WTC11 (cell line): ENCODE data around the gene ZC2HC1C. TPM values are rescaled to one million over a fixed set of nuclear protein-coding genes. Genes with fewer than 3 reads are reported as not detected.

Experiments
- CBFB ChIP-seq: sonication (generic); formaldehyde crosslinking; IDR thresholded peaks from 2 replicates; pipeline ENCODE4 v1.8.1; 2022; ENCODE audit warnings: mild to moderate bottlenecking, low read depth, missing genetic modification reagents
- ELF4 ChIP-seq: sonication (generic); formaldehyde crosslinking; IDR thresholded peaks from 2 replicates; pipeline ENCODE4 v1.8.1; 2022; ENCODE audit warnings: low read depth, mild to moderate bottlenecking, moderate library complexity, missing genetic modification reagents
- ESRRA ChIP-seq: sonication (generic); formaldehyde crosslinking; IDR thresholded peaks from 2 replicates; pipeline ENCODE4 v1.8.1; 2022; ENCODE audit warnings: mild to moderate bottlenecking, missing genetic modification reagents, borderline replicate concordance
- GRHL2 ChIP-seq: fragments of 250-450 bp; sonication (Bioruptor Pico); IDR thresholded peaks from 2 replicates; pipeline ENCODE4 v1.8.0; 2022; ENCODE audit warnings: mild to moderate bottlenecking, moderate library complexity; ENCODE audit not compliant: insufficient replicate concordance, severe bottlenecking
- JAZF1 ChIP-seq: fragments of 250-450 bp; sonication (Bioruptor Pico); IDR thresholded peaks from 2 replicates; pipeline ENCODE4 v1.9.0; 2021; ENCODE audit warnings: moderate library complexity, mild to moderate bottlenecking, inconsistent platforms
- NFATC4 ChIP-seq: fragments of 250-450 bp; sonication (Bioruptor Pico); IDR thresholded peaks from 2 replicates; pipeline ENCODE4 v1.9.0; 2021; ENCODE audit warnings: mild to moderate bottlenecking
- RELA ChIP-seq: sonication (generic); formaldehyde crosslinking; IDR thresholded peaks from 2 replicates; pipeline ENCODE4 v1.8.1; 2022; ENCODE audit warnings: missing genetic modification reagents, mild to moderate bottlenecking, borderline replicate concordance
- SP1 ChIP-seq: sonication (generic); formaldehyde crosslinking; conservative IDR thresholded peaks from 2 replicates; pipeline ENCODE4 v1.8.1; 2022; ENCODE audit warnings: missing genetic modification reagents
- TEAD4 ChIP-seq: sonication (generic); formaldehyde crosslinking; IDR thresholded peaks from 2 replicates; pipeline ENCODE4 v1.8.0; 2022; ENCODE audit warnings: mild to moderate bottlenecking, missing genetic modification reagents
- ZNF416 ChIP-seq: fragments of 250-450 bp; sonication (Bioruptor Pico); IDR thresholded peaks from 2 replicates; pipeline ENCODE4 v1.9.0; 2021; ENCODE audit warnings: mild to moderate bottlenecking, inconsistent platforms
- ZNF423 ChIP-seq: fragments of 250-450 bp; sonication (Bioruptor Pico); IDR thresholded peaks from 2 replicates; pipeline ENCODE4 v2.1.2; 2022; ENCODE audit warnings: mild to moderate bottlenecking, moderate library complexity
- total RNA-seq: library from RNA; stranded (reverse); gene quantifications from 3 replicates; pipeline ENCODE4 v1.2.3, GENCODE V29; 2021
- TF ChIP-seq, protein P1 (sequence below): sonication (generic); formaldehyde crosslinking; conservative IDR thresholded peaks from 2 replicates; pipeline ENCODE4 v1.8.1; 2022; ENCODE audit warnings: mild to moderate bottlenecking, missing genetic modification reagents
- TF ChIP-seq, protein P2 (sequence below): sonication (generic); formaldehyde crosslinking; IDR thresholded peaks from 2 replicates; pipeline ENCODE4 v1.8.1; 2022; ENCODE audit warnings: missing genetic modification reagents, borderline replicate concordance
- TF ChIP-seq, protein P3 (sequence below): sonication (generic); formaldehyde crosslinking; IDR thresholded peaks from 2 replicates; pipeline ENCODE4 v1.8.1; 2023; ENCODE audit warnings: mild to moderate bottlenecking, missing genetic modification reagents, moderate library complexity
- TF ChIP-seq, protein P4 (sequence below): sonication (generic); formaldehyde crosslinking; IDR thresholded peaks from 2 replicates; pipeline ENCODE4 v1.8.1; 2023; ENCODE audit warnings: mild to moderate bottlenecking, missing genetic modification reagents
- TF ChIP-seq, protein P5 (sequence below): sonication (generic); formaldehyde crosslinking; IDR thresholded peaks from 2 replicates; pipeline ENCODE4 v1.8.1; 2022; ENCODE audit warnings: mild to moderate bottlenecking, moderate library complexity, missing genetic modification reagents
- TF ChIP-seq, protein P6 (sequence below): sonication (generic); formaldehyde crosslinking; IDR thresholded peaks from 2 replicates; pipeline ENCODE4 v1.8.0; 2022; ENCODE audit warnings: mild to moderate bottlenecking, missing genetic modification reagents
- TF ChIP-seq, protein P7 (sequence below): fragments of 200-600 bp; IDR thresholded peaks from 2 replicates; pipeline ENCODE4 v1.8.0; 2022; ENCODE audit warnings: antibody characterized with exemption
- TF ChIP-seq, protein P8 (sequence below): fragments of 250-450 bp; sonication (Bioruptor Pico); IDR thresholded peaks from 2 replicates; pipeline ENCODE4 v1.9.0; 2021; ENCODE audit warnings: mild to moderate bottlenecking
- TF ChIP-seq, protein P9 (sequence below): sonication (generic); formaldehyde crosslinking; IDR thresholded peaks from 2 replicates; pipeline ENCODE4 v1.8.0; 2022; ENCODE audit warnings: missing genetic modification reagents
- TF ChIP-seq, protein P10 (sequence below): fragments of 250-450 bp; sonication (Bioruptor Pico); conservative IDR thresholded peaks from 2 replicates; pipeline ENCODE4 v1.9.0; 2021; ENCODE audit warnings: mild to moderate bottlenecking

The ZC2HC1C gene
- total RNA-seq, 1 experiment from 2014 or later: 1.6 TPM

DNA sequence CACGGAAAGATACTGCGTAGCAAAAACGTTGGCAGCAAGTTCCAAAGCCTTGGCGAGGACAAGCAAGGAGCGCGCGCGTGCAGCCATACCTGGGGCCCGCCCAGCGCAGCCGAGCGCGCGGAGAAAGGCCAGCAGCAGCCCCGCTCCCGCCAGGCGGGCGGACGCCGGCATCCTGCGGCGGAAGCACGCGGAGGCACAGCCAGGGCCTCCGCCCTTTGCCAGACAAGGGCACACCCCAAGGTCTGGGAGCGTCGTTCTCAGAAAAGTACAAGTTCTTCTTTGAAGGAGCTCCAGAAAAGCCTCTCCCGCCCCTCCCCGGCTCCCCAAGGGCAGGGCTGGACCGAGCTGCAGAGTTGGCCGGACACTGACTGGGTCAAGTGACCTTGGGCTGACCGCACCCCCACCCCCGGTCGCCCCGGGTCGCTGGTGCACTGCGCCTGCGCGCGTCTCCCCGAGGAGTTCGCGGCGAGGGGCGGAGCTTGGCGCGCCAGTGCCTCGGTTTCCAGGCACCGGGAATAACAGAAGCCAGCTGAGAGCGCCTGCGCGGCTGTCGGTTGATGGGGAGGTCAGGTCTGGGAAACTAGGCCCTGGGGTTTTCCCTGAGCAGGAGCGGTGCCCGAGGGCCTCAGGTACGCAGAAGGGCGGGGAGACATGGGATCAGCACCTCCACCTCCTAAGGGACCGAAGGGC is at the start of gene ZC2HC1C (continued):
- TF ChIP-seq CBFB (no peak), ZNF423 (peak; percentile 50), RELA (CRISPR knock-in tag) (0 out of 2 replicates have a peak, but pooled peaks have one; percentile 45), ESRRA (CRISPR knock-in tag) (peak; percentile 98), ELF4 (no peak), GRHL2 (CRISPR knock-in tag) (no peak), NFATC4 (CRISPR knock-in tag) (no peak), SP1 (CRISPR knock-in tag) (peak; percentile 71), ZNF416 (CRISPR knock-in tag) (no peak), JAZF1 (CRISPR knock-in tag) (no peak), TEAD4 (CRISPR knock-in tag) (no peak)
- TF ChIP-seq, protein P1, sequence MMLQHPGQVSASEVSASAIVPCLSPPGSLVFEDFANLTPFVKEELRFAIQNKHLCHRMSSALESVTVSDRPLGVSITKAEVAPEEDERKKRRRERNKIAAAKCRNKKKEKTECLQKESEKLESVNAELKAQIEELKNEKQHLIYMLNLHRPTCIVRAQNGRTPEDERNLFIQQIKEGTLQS (CRISPR knock-in tag): no peak
- TF ChIP-seq, protein P2, sequence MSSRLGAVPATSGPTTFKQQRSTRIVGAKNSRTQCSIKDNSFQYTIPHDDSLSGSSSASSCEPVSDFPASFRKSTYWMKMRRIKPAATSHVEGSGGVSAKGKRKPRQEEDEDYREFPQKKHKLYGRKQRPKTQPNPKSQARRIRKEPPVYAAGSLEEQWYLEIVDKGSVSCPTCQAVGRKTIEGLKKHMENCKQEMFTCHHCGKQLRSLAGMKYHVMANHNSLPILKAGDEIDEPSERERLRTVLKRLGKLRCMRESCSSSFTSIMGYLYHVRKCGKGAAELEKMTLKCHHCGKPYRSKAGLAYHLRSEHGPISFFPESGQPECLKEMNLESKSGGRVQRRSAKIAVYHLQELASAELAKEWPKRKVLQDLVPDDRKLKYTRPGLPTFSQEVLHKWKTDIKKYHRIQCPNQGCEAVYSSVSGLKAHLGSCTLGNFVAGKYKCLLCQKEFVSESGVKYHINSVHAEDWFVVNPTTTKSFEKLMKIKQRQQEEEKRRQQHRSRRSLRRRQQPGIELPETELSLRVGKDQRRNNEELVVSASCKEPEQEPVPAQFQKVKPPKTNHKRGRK (CRISPR knock-in tag): 0 out of 2 replicates have a peak, but pooled peaks have one; percentile 33
- TF ChIP-seq, protein P3, sequence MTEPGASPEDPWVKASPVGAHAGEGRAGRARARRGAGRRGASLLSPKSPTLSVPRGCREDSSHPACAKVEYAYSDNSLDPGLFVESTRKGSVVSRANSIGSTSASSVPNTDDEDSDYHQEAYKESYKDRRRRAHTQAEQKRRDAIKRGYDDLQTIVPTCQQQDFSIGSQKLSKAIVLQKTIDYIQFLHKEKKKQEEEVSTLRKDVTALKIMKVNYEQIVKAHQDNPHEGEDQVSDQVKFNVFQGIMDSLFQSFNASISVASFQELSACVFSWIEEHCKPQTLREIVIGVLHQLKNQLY (CRISPR knock-in tag): no peak
- TF ChIP-seq, protein P4, sequence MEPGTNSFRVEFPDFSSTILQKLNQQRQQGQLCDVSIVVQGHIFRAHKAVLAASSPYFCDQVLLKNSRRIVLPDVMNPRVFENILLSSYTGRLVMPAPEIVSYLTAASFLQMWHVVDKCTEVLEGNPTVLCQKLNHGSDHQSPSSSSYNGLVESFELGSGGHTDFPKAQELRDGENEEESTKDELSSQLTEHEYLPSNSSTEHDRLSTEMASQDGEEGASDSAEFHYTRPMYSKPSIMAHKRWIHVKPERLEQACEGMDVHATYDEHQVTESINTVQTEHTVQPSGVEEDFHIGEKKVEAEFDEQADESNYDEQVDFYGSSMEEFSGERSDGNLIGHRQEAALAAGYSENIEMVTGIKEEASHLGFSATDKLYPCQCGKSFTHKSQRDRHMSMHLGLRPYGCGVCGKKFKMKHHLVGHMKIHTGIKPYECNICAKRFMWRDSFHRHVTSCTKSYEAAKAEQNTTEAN (CRISPR knock-in tag): no peak
- TF ChIP-seq, protein P5, sequence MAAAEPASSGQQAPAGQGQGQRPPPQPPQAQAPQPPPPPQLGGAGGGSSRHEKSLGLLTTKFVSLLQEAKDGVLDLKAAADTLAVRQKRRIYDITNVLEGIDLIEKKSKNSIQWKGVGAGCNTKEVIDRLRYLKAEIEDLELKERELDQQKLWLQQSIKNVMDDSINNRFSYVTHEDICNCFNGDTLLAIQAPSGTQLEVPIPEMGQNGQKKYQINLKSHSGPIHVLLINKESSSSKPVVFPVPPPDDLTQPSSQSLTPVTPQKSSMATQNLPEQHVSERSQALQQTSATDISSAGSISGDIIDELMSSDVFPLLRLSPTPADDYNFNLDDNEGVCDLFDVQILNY (CRISPR knock-in tag): peak; percentile 84
- TF ChIP-seq, protein P6, sequence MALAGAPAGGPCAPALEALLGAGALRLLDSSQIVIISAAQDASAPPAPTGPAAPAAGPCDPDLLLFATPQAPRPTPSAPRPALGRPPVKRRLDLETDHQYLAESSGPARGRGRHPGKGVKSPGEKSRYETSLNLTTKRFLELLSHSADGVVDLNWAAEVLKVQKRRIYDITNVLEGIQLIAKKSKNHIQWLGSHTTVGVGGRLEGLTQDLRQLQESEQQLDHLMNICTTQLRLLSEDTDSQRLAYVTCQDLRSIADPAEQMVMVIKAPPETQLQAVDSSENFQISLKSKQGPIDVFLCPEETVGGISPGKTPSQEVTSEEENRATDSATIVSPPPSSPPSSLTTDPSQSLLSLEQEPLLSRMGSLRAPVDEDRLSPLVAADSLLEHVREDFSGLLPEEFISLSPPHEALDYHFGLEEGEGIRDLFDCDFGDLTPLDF (CRISPR knock-in tag): no peak
- TF ChIP-seq, protein P7, sequence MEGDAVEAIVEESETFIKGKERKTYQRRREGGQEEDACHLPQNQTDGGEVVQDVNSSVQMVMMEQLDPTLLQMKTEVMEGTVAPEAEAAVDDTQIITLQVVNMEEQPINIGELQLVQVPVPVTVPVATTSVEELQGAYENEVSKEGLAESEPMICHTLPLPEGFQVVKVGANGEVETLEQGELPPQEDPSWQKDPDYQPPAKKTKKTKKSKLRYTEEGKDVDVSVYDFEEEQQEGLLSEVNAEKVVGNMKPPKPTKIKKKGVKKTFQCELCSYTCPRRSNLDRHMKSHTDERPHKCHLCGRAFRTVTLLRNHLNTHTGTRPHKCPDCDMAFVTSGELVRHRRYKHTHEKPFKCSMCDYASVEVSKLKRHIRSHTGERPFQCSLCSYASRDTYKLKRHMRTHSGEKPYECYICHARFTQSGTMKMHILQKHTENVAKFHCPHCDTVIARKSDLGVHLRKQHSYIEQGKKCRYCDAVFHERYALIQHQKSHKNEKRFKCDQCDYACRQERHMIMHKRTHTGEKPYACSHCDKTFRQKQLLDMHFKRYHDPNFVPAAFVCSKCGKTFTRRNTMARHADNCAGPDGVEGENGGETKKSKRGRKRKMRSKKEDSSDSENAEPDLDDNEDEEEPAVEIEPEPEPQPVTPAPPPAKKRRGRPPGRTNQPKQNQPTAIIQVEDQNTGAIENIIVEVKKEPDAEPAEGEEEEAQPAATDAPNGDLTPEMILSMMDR: no peak
- TF ChIP-seq, protein P8, sequence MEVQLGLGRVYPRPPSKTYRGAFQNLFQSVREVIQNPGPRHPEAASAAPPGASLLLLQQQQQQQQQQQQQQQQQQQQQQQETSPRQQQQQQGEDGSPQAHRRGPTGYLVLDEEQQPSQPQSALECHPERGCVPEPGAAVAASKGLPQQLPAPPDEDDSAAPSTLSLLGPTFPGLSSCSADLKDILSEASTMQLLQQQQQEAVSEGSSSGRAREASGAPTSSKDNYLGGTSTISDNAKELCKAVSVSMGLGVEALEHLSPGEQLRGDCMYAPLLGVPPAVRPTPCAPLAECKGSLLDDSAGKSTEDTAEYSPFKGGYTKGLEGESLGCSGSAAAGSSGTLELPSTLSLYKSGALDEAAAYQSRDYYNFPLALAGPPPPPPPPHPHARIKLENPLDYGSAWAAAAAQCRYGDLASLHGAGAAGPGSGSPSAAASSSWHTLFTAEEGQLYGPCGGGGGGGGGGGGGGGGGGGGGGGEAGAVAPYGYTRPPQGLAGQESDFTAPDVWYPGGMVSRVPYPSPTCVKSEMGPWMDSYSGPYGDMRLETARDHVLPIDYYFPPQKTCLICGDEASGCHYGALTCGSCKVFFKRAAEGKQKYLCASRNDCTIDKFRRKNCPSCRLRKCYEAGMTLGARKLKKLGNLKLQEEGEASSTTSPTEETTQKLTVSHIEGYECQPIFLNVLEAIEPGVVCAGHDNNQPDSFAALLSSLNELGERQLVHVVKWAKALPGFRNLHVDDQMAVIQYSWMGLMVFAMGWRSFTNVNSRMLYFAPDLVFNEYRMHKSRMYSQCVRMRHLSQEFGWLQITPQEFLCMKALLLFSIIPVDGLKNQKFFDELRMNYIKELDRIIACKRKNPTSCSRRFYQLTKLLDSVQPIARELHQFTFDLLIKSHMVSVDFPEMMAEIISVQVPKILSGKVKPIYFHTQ (CRISPR knock-in tag): no peak
- TF ChIP-seq, protein P9, sequence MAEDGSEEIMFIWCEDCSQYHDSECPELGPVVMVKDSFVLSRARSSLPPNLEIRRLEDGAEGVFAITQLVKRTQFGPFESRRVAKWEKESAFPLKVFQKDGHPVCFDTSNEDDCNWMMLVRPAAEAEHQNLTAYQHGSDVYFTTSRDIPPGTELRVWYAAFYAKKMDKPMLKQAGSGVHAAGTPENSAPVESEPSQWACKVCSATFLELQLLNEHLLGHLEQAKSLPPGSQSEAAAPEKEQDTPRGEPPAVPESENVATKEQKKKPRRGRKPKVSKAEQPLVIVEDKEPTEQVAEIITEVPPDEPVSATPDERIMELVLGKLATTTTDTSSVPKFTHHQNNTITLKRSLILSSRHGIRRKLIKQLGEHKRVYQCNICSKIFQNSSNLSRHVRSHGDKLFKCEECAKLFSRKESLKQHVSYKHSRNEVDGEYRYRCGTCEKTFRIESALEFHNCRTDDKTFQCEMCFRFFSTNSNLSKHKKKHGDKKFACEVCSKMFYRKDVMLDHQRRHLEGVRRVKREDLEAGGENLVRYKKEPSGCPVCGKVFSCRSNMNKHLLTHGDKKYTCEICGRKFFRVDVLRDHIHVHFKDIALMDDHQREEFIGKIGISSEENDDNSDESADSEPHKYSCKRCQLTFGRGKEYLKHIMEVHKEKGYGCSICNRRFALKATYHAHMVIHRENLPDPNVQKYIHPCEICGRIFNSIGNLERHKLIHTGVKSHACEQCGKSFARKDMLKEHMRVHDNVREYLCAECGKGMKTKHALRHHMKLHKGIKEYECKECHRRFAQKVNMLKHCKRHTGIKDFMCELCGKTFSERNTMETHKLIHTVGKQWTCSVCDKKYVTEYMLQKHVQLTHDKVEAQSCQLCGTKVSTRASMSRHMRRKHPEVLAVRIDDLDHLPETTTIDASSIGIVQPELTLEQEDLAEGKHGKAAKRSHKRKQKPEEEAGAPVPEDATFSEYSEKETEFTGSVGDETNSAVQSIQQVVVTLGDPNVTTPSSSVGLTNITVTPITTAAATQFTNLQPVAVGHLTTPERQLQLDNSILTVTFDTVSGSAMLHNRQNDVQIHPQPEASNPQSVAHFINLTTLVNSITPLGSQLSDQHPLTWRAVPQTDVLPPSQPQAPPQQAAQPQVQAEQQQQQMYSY: no peak
- TF ChIP-seq, protein P10, sequence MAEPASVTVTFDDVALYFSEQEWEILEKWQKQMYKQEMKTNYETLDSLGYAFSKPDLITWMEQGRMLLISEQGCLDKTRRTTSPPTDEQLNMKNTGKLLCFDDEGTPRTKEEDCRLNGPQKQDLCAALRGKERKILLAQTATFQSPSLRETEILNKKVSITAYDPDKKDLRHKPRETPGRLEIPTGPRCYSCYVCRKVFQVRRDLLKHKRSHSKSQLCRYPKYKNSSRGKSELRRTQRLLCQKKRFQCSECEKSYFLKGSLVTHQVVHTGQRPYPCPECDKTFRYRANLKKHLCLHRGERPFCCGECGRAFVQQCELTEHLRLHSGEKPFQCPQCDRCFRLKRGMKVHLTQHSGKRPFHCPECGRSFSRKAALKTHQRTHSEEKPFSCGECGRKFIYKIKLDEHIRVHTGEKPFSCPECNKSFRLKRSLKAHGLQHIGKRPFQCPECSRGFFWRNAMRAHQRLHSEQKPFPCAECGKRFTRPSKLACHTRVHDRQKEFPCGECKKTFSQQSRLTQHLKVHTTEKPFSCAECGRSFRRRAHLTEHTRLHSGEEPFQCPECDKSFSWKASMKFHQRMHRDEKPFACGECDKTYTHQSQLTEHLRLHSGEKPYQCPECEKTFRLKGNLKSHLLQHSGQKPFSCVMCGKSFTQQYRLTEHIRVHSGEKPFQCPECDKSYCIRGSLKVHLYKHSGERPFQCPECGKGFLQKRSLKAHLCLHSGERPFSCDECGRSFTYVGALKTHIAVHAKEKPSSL (CRISPR knock-in tag): no peak
